Thyroid gland (tissue), 4 donors: ENCODE measurements around the gene LRRC40. TPM values are rescaled to one million over a fixed set of nuclear protein-coding genes. Genes with fewer than 3 reads are reported as not detected.

Experiments used
- DNase-seq, 2 donors: peaks; one replicate each; pipeline ENCODE4 v3.0.0-alpha.2; 2019
- H3K27ac ChIP-seq, 3 donors: fragments of 200-600 bp; sonication (generic); 1 replicate in 2 of 3; 2 replicates in 1 of 3; pipeline ENCODE4 v1.5.1; 2016 to 2019; ENCODE audit warnings: mild to moderate bottlenecking in 1 of 3, moderate library complexity in 1 of 3
- H3K27me3 ChIP-seq: fragments of 200-600 bp; sonication (generic); one replicate; pipeline ENCODE4 v1.5.1; 2019
- H3K36me3 ChIP-seq, 2 donors: fragments of 200-600 bp; sonication (generic); one replicate each; pipeline ENCODE4 v1.5.1; 2016 to 2019
- H3K4me1 ChIP-seq, 2 donors: fragments of 200-600 bp; sonication (generic); one replicate each; pipeline ENCODE4 v1.5.1; 2017 to 2019
- H3K4me3 ChIP-seq, 3 donors: fragments of 200-600 bp; sonication (generic); replicated peaks in 1 of 3; 1 replicate in 2 of 3; 2 replicates in 1 of 3; pipeline ENCODE4 v1.5.1; 2016; ENCODE audit warnings: mild to moderate bottlenecking in 1 of 3
- H3K9me3 ChIP-seq: fragments of 200-600 bp; sonication (generic); one replicate; pipeline ENCODE4 v1.5.1; 2017
- POLR2A ChIP-seq, 2 donors: fragments of 450-650 bp; IDR thresholded peaks; one replicate each; pipeline ENCODE4 v1.6.1; 2017; ENCODE audit warnings: antibody characterized with exemption in 2 of 2, mild to moderate bottlenecking in 2 of 2, moderate library complexity in 1 of 2
- WGBS, 2 donors: methylation state at CpG; one replicate each; pipeline ENCODE4 v1.1.5; 2017; 5-methylcytosine and 5-hydroxymethylcytosine counted together
- intact Hi-C: fragments of 100-400 bp; cut with DNase I; formaldehyde crosslinking; loops from one replicate; pipeline ENCODE4 v1.15.1; 2023
- total RNA-seq, 4 donors: library from RNA; depleted of rRNA; stranded (reverse); fragments of >200 nt; gene quantifications; one replicate each; pipeline ENCODE4 v1.2.3, GENCODE V29; 2016
- TF ChIP-seq, protein P1 (sequence below), 6 experiments: fragments of 200-600 bp in 3 of 6; fragments of 450-650 bp in 3 of 6; sonication (generic) in 3 of 6; IDR thresholded peaks; one replicate each; pipeline ENCODE4 v1.5.1; 2016 to 2019; ENCODE audit warnings: antibody characterized with exemption in 6 of 6, mild to moderate bottlenecking in 2 of 6, inconsistent platforms in 1 of 6, moderate library complexity in 1 of 6

The LRRC40 gene
- total RNA-seq, 4 donors from 2014 or later = 13.2 to 21.9 (median 17.0) TPM

DNA sequence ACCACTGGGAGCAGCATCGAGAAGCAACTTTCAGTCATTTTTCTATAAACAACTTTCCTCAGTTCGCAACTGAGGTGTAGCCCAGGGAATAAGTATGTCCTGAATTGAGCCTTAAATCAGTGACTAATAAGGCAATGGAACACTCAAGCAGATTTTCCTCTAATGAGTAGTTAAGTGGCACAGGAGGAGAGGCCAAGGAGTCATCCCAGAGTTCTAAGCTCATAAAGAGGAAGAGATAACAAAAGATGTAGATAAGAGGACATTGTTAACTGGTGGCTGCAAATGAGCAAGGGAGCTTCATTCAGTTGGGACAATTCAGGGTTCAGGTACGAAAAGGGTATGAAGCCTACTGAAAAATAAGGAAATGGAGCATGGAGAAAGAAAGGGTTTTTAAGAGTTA is 64.5 kb downstream of the LRRC40 start:
- no peaks in the 10 kb centered on the region for H3K4me1 ChIP-seq
- no peaks in the 10 kb centered on the region for H3K9me3 ChIP-seq
- H3K27me3 ChIP-seq = no peaks in the 10 kb centered on the region
- H3K36me3 ChIP-seq = no peaks in the 10 kb centered on the region
- intact Hi-C loops = no loop called here
- TF ChIP-seq POLR2A (IDR thresholded peaks at IDR 0.05) = no peak
- TF ChIP-seq, protein P1, sequence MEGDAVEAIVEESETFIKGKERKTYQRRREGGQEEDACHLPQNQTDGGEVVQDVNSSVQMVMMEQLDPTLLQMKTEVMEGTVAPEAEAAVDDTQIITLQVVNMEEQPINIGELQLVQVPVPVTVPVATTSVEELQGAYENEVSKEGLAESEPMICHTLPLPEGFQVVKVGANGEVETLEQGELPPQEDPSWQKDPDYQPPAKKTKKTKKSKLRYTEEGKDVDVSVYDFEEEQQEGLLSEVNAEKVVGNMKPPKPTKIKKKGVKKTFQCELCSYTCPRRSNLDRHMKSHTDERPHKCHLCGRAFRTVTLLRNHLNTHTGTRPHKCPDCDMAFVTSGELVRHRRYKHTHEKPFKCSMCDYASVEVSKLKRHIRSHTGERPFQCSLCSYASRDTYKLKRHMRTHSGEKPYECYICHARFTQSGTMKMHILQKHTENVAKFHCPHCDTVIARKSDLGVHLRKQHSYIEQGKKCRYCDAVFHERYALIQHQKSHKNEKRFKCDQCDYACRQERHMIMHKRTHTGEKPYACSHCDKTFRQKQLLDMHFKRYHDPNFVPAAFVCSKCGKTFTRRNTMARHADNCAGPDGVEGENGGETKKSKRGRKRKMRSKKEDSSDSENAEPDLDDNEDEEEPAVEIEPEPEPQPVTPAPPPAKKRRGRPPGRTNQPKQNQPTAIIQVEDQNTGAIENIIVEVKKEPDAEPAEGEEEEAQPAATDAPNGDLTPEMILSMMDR (IDR thresholded peaks at IDR 0.05) = no peak
- no peak overlapping the region for H3K27ac ChIP-seq
- WGBS, 2 donors = 65 to 78% methylated on average over 3 of the region's 3 CpGs
- no peak for DNase-seq
- H3K4me3 ChIP-seq = no peak overlapping the region

- no peaks in the 10 kb centered on the region for H3K36me3 ChIP-seq
- no peaks in the 10 kb centered on the region for H3K27me3 ChIP-seq
- intact Hi-C loops = no loop called here
- no peaks in the 10 kb centered on the region for H3K4me1 ChIP-seq
- TF ChIP-seq, protein P1 (IDR thresholded peaks at IDR 0.05) = no peak
- no peak for TF ChIP-seq POLR2A (IDR thresholded peaks at IDR 0.05)
- H3K27ac ChIP-seq = no peak overlapping the region
- H3K4me3 ChIP-seq = no peak overlapping the region
- no peaks in the 10 kb centered on the region for H3K9me3 ChIP-seq
- no peak for DNase-seq
Observed at GRCh38 chr1:70140343-70140742, 65.0 kb downstream of the LRRC40 start.

GRCh38 chr1:70134148-70134547 is 71.2 kb downstream of the LRRC40 start:
- H3K9me3 ChIP-seq = no peaks in the 10 kb centered on the region
- H3K4me1 ChIP-seq = no peaks in the 10 kb centered on the region
- 74 to 80% methylated on average over 3 of the region's 3 CpGs for WGBS, 2 donors
- no peaks in the 10 kb centered on the region for H3K27me3 ChIP-seq
- intact Hi-C loops = loop anchor here (10.0 kb wide), 1 partner anchor 381 kb away; no protein-coding TSS in a partner anchor
- H3K36me3 ChIP-seq = no peaks in the 10 kb centered on the region
- no peak for TF ChIP-seq POLR2A (IDR thresholded peaks at IDR 0.05)
- TF ChIP-seq, protein P1 (IDR thresholded peaks at IDR 0.05) = no peak
- no peak overlapping the region for H3K27ac ChIP-seq
- no peak for DNase-seq
- no peak overlapping the region for H3K4me3 ChIP-seq

- no peaks in the 10 kb centered on the region for H3K27me3 ChIP-seq
- intact Hi-C loops = no loop called here
Observed at GRCh38 chr1:70117046-70117445, 88.3 kb downstream of the LRRC40 start.

GRCh38 chr1:70115315-70115714 is 90.1 kb downstream of the LRRC40 start:
- WGBS, 2 donors = 94 to 96% methylated on average over 3 of the region's 3 CpGs
- Histone ChIP-seq H3K36me3 (no peaks in the 10 kb centered on the region), H3K9me3 (no peaks in the 10 kb centered on the region), H3K4me3 (no peak overlapping the region), H3K27me3 (no peaks in the 10 kb centered on the region), H3K4me1 (no peaks in the 10 kb centered on the region), H3K27ac (no peak overlapping the region)
- no peak for DNase-seq
- no peak for TF ChIP-seq POLR2A (IDR thresholded peaks at IDR 0.05)
- TF ChIP-seq, protein P1 (IDR thresholded peaks at IDR 0.05) = no peak
- intact Hi-C loops = no loop called here

More at GRCh38 chr1:70117046-70117445, 88.3 kb downstream of the LRRC40 start:
- Histone ChIP-seq H3K4me1 (no peaks in the 10 kb centered on the region), H3K4me3 (no peak overlapping the region), H3K9me3 (no peaks in the 10 kb centered on the region), H3K27ac (no peak overlapping the region), H3K36me3 (no peaks in the 10 kb centered on the region)
- DNase-seq = no peak
- TF ChIP-seq POLR2A (IDR thresholded peaks at IDR 0.05) = no peak
- TF ChIP-seq, protein P1 (IDR thresholded peaks at IDR 0.05) = no peak
